ENCODE results near the gene PAQR9. TPM values are rescaled to one million over a fixed set of nuclear protein-coding genes. Genes with fewer than 3 reads are reported as not detected.

Gene PAQR9
- total RNA-seq, 4 donors from 2014 or later, result not detected

DNA sequence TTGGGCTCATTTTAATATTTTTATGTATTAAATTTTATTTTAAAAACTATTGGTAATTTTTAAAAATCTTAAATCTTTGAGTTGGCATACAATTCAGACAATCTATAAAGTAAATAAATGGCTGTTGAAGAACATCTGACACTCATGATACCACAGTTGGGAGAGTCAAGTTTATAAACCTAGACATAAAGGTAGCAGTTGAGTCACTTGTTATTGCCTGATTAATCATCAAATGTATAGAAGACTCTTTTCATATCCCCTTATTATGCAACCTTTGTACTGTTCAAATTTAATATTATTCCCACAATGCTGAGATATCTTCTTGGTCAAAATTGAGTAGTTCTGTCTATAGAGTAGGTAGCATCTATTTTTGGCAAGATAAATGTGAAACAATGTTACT lies 19.6 kb downstream of the PAQR9 start:
- no peak overlapping the region for H3K4me3 ChIP-seq
- H3K36me3 ChIP-seq, result no peaks in the 10 kb centered on the region
- H3K27ac ChIP-seq, result no peak overlapping the region
- H3K27me3 ChIP-seq, result peaks cover 21% of the 10 kb centered on the region
- TF ChIP-seq POLR2AphosphoS5 (IDR thresholded peaks at IDR 0.05) (no peak), EP300 (IDR thresholded peaks at IDR 0.05) (no peak)
- peaks cover 7% of the 10 kb centered on the region for H3K4me1 ChIP-seq
- no peaks in the 10 kb centered on the region for H3K9me3 ChIP-seq
- DNase-seq (ENCODE audit: low spot score in 2 of 2), result no peak

DNA sequence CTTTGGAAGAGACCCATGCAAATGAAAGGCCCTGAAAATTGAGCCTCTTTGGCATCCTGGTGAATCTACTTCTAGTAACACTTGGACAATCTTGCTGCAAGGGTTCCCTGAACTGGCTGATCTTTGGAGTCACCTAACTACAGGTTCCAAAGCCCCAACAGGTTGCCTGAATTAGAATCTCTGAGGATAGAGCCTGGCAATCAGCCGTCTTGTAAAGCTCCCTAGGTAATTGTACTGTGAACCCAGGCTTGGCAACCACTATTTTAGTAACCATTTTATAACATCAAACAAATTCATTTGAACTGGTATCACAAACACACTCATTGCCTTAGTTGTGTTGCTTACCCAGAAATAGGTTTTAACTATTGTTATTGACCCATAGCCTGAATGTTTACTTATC lies 20.1 kb downstream of the PAQR9 start:
- TF ChIP-seq POLR2A (IDR thresholded peaks at IDR 0.05) (no peak), POLR2AphosphoS5 (IDR thresholded peaks at IDR 0.05) (no peak)
- Histone ChIP-seq H3K4me1 (peaks cover 7% of the 10 kb centered on the region), H3K27ac (no peak overlapping the region), H3K9me3 (no peaks in the 10 kb centered on the region), H3K4me3 (no peak overlapping the region), H3K36me3 (no peaks in the 10 kb centered on the region), H3K27me3 (peaks cover 21% of the 10 kb centered on the region)
- WGBS, result 95% methylated on average over 1 of the region's 1 CpG
- DNase-seq (ENCODE audit: low spot score in 2 of 2), result no peak

GRCh38 chr3:142941373-142942123 lies 21.9 kb downstream of the PAQR9 start:
- H3K9me3 ChIP-seq, result no peaks in the 10 kb centered on the region
- no peak overlapping the region for H3K27ac ChIP-seq
- peaks cover 4% of the 10 kb centered on the region for H3K27me3 ChIP-seq
- WGBS, result 92% methylated on average over 8 of the region's 8 CpGs
- DNase-seq (ENCODE audit: low spot score in 2 of 2), result no peak
- no peaks in the 10 kb centered on the region for H3K36me3 ChIP-seq
- H3K4me3 ChIP-seq, result no peak overlapping the region
- H3K4me1 ChIP-seq, result no peaks in the 10 kb centered on the region
- TF ChIP-seq, protein P1, sequence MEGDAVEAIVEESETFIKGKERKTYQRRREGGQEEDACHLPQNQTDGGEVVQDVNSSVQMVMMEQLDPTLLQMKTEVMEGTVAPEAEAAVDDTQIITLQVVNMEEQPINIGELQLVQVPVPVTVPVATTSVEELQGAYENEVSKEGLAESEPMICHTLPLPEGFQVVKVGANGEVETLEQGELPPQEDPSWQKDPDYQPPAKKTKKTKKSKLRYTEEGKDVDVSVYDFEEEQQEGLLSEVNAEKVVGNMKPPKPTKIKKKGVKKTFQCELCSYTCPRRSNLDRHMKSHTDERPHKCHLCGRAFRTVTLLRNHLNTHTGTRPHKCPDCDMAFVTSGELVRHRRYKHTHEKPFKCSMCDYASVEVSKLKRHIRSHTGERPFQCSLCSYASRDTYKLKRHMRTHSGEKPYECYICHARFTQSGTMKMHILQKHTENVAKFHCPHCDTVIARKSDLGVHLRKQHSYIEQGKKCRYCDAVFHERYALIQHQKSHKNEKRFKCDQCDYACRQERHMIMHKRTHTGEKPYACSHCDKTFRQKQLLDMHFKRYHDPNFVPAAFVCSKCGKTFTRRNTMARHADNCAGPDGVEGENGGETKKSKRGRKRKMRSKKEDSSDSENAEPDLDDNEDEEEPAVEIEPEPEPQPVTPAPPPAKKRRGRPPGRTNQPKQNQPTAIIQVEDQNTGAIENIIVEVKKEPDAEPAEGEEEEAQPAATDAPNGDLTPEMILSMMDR (IDR thresholded peaks at IDR 0.05), result no peak
- TF ChIP-seq EP300 (IDR thresholded peaks at IDR 0.05) (no peak), POLR2A (IDR thresholded peaks at IDR 0.05) (no peak), POLR2AphosphoS5 (IDR thresholded peaks at IDR 0.05) (no peak)

- Histone ChIP-seq H3K4me1 (no peaks in the 10 kb centered on the region), H3K36me3 (no peaks in the 10 kb centered on the region), H3K27ac (no peak overlapping the region), H3K9me3 (no peaks in the 10 kb centered on the region), H3K4me3 (no peak overlapping the region), H3K27me3 (peaks cover 3% of the 10 kb centered on the region)
- TF ChIP-seq EP300 (IDR thresholded peaks at IDR 0.05) (no peak), POLR2A (IDR thresholded peaks at IDR 0.05) (no peak), POLR2AphosphoS5 (IDR thresholded peaks at IDR 0.05) (no peak)
- TF ChIP-seq, protein P1 (IDR thresholded peaks at IDR 0.05), result no peak
- DNase-seq (ENCODE audit: low spot score in 2 of 2), result no peak
- WGBS, result 79% methylated on average over 4 of the region's 4 CpGs
These were observed 23.0 kb downstream of the PAQR9 start for GRCh38 chr3:142940472-142940871.

- no peak for DNase-seq (ENCODE audit: low spot score in 2 of 2)
- H3K27me3 ChIP-seq, result no peaks in the 10 kb centered on the region
- 91% methylated on average over 1 of the region's 1 CpG for WGBS
- no peak overlapping the region for H3K27ac ChIP-seq
- no peaks in the 10 kb centered on the region for H3K4me1 ChIP-seq
- TF ChIP-seq, protein P1 (IDR thresholded peaks at IDR 0.05), result no peak
- TF ChIP-seq POLR2AphosphoS5 (IDR thresholded peaks at IDR 0.05) (no peak), POLR2A (IDR thresholded peaks at IDR 0.05) (no peak), EP300 (IDR thresholded peaks at IDR 0.05) (no peak)
- no peaks in the 10 kb centered on the region for H3K36me3 ChIP-seq
- H3K9me3 ChIP-seq, result no peaks in the 10 kb centered on the region
- H3K4me3 ChIP-seq, result no peak overlapping the region
These were observed 23.5 kb downstream of the PAQR9 start for GRCh38 chr3:142940000-142940399.

DNA sequence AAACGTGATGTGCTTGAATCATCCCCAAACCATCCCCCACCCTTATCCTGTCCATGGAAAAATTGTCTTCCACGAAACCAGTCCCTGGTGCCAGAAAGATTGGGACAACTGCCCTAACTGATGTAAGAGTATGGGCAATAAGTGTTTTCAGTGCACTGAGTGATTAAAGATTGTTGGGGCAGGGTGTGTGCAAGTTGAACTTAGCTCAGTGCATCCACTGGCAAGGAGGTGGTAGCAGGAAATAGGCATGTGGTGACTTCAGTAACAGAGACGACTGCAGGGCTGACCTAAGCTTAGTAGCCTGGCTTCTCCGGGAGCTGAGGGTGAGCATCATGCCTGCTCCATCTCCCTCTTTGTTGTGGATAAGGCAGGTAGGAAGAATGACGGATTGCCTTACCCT lies 27.5 kb downstream of the PAQR9 start:
- WGBS, result 76% methylated on average over 5 of the region's 5 CpGs

More for the DNA sequence above, 27.5 kb downstream of the PAQR9 start:
- Histone ChIP-seq H3K36me3 (no peaks in the 10 kb centered on the region), H3K4me3 (no peak overlapping the region), H3K27me3 (no peaks in the 10 kb centered on the region), H3K4me1 (no peaks in the 10 kb centered on the region), H3K27ac (no peak overlapping the region), H3K9me3 (no peaks in the 10 kb centered on the region)
- no peak for DNase-seq (ENCODE audit: low spot score in 2 of 2)
- TF ChIP-seq POLR2A (IDR thresholded peaks at IDR 0.05), result no peak
- no peak for TF ChIP-seq EP300 (IDR thresholded peaks at IDR 0.05)
- TF ChIP-seq POLR2AphosphoS5 (IDR thresholded peaks at IDR 0.05), result no peak
- TF ChIP-seq, protein P1 (IDR thresholded peaks at IDR 0.05), result no peak
